Natural killer cell treated with Interleukin-12 subunit alpha and Interleukin-12 subunit beta and Interleukin-15 and Interleukin-18, amount 100 ng/mL, for 72 hours (primary cell): ENCODE results near the gene THSD7B. TPM values are rescaled to one million over a fixed set of nuclear protein-coding genes. Genes with fewer than 3 reads are reported as not detected.
"Not testable (repeated sequence)": the region's sequence is repeated elsewhere in the genome, so short reads cannot be mapped to it uniquely, and the experiment has no call there.

Experiments
- ATAC-seq, 2 donors: fragments of 150-1000 bp; cut with Tn5 transposase in 1 of 2; sonication (Bioruptor Pico), chemical (Tn5 transposase) in 1 of 2; 2 replicates each; pipeline ENCODE4 v1.10.0; 2021
- DNase-seq: peaks from one replicate; pipeline ENCODE4 v3.0.0; 2022; ENCODE audit warnings: low spot score
- H3K27ac Mint-ChIP-seq, 2 donors: 1 replicate in 1 of 2; 2 replicates in 1 of 2; pipeline ENCODE4 v1.8.0; 2022; ENCODE audit warnings: mixed read lengths in 2 of 2, mild to moderate bottlenecking in 1 of 2, moderate library complexity in 1 of 2
- H3K27me3 Mint-ChIP-seq, 2 donors: 1 replicate in 1 of 2; 2 replicates in 1 of 2; pipeline ENCODE4 v1.8.0; 2022; ENCODE audit warnings: mixed read lengths in 2 of 2
- H3K36me3 Mint-ChIP-seq: one replicate; pipeline ENCODE4 v1.8.0; 2022; ENCODE audit warnings: mixed read lengths
- H3K4me1 Mint-ChIP-seq, 2 donors: 1 replicate in 1 of 2; 2 replicates in 1 of 2; pipeline ENCODE4 v1.8.0; 2022; ENCODE audit warnings: low read depth in 2 of 2, mixed read lengths in 2 of 2, mild to moderate bottlenecking in 1 of 2
- H3K4me3 Mint-ChIP-seq: one replicate; pipeline ENCODE4 v1.8.0; 2022; ENCODE audit warnings: mixed read lengths
- H3K9me3 Mint-ChIP-seq: 2 replicates; pipeline ENCODE4 v1.8.0; 2022; ENCODE audit warnings: mixed read lengths
- total RNA-seq, 2 donors: library from RNA; stranded (reverse); gene quantifications; one replicate each; pipeline ENCODE4 v1.2.3, GENCODE V29; 2022

THSD7B gene
- total RNA-seq: not detected

- Mint-ChIP-seq H3K4me1 (no peaks in the 10 kb centered on the region), H3K36me3 (no peaks in the 10 kb centered on the region), H3K27ac (no peak within 1 kb of the TSS), H3K9me3 (peaks cover 7% of the 10 kb centered on the region), H3K27me3 (peaks cover 32 to 47% of the 10 kb centered on the region in 2 donors), H3K4me3 (no peak within 1 kb of the TSS)
- peak in 1 of 2 donors; percentile 20 for ATAC-seq
- DNase-seq: no peak
These were observed at the start of gene THSD7B for GRCh38 chr2:136765256-136766072. Gene THSD7B (plus strand): TSS chr2:136765545. CDS start chr2:136882179, 116,634 bp downstream.

GRCh38 chr2:136718273-136718672 lies 47.1 kb upstream of the THSD7B start:
- DNase-seq: no peak
- ATAC-seq: no peak
- H3K27ac Mint-ChIP-seq: no peak overlapping the region
- no peaks in the 10 kb centered on the region for H3K36me3 Mint-ChIP-seq
- H3K4me1 Mint-ChIP-seq: no peaks in the 10 kb centered on the region
- H3K4me3 Mint-ChIP-seq: no peak overlapping the region
- no peaks in the 10 kb centered on the region for H3K27me3 Mint-ChIP-seq
- peaks cover 2% of the 10 kb centered on the region for H3K9me3 Mint-ChIP-seq

- Mint-ChIP-seq H3K9me3 (peaks cover 10% of the 10 kb centered on the region), H3K27ac (no peak overlapping the region), H3K36me3 (no peaks in the 10 kb centered on the region), H3K4me3 (no peak overlapping the region), H3K27me3 (peaks cover 0 to 4% of the 10 kb centered on the region in 2 donors), H3K4me1 (no peaks in the 10 kb centered on the region)
- no peak for DNase-seq
- ATAC-seq: no peak
These were observed 37.2 kb upstream of the THSD7B start for GRCh38 chr2:136727973-136728699.

- H3K9me3 Mint-ChIP-seq: peaks cover 17% of the 10 kb centered on the region
- no peaks in the 10 kb centered on the region for H3K36me3 Mint-ChIP-seq
- no peaks in the 10 kb centered on the region for H3K4me1 Mint-ChIP-seq
- DNase-seq (no peak), ATAC-seq (no peak)
- H3K27ac Mint-ChIP-seq: no peak overlapping the region
- H3K27me3 Mint-ChIP-seq: peaks cover 0 to 9% of the 10 kb centered on the region in 2 donors
- no peak overlapping the region for H3K4me3 Mint-ChIP-seq
These were observed 29.1 kb upstream of the THSD7B start for GRCh38 chr2:136736236-136736635.

- Mint-ChIP-seq H3K9me3 (peaks cover 10% of the 10 kb centered on the region), H3K4me1 (no peaks in the 10 kb centered on the region), H3K36me3 (no peaks in the 10 kb centered on the region), H3K27ac (no peak overlapping the region), H3K4me3 (no peak overlapping the region), H3K27me3 (peaks cover 0 to 6% of the 10 kb centered on the region in 2 donors)
- no peak for DNase-seq
- ATAC-seq: no peak
These were observed 27.3 kb upstream of the THSD7B start for GRCh38 chr2:136738044-136738443.

GRCh38 chr2:136741471-136741870 lies 23.9 kb upstream of the THSD7B start:
- no peak overlapping the region for H3K27ac Mint-ChIP-seq
- H3K4me3 Mint-ChIP-seq: no peak overlapping the region
- H3K9me3 Mint-ChIP-seq: peaks cover 7% of the 10 kb centered on the region
- DNase-seq: no peak
- H3K4me1 Mint-ChIP-seq: no peaks in the 10 kb centered on the region
- no peaks in the 10 kb centered on the region for H3K36me3 Mint-ChIP-seq
- ATAC-seq: no peak
- no peaks in the 10 kb centered on the region for H3K27me3 Mint-ChIP-seq

GRCh38 chr2:136750065-136750464 lies 15.3 kb upstream of the THSD7B start:
- Mint-ChIP-seq H3K27ac (no peak overlapping the region), H3K27me3 (no peaks in the 10 kb centered on the region), H3K4me3 (no peak overlapping the region), H3K4me1 (no peaks in the 10 kb centered on the region), H3K9me3 (peaks cover 13% of the 10 kb centered on the region), H3K36me3 (no peaks in the 10 kb centered on the region)
- DNase-seq (no peak), ATAC-seq (no peak)

- DNase-seq: no peak
- Mint-ChIP-seq H3K27ac (no peak overlapping the region), H3K27me3 (no peaks in the 10 kb centered on the region), H3K9me3 (peaks cover 18% of the 10 kb centered on the region), H3K36me3 (no peaks in the 10 kb centered on the region), H3K4me1 (no peaks in the 10 kb centered on the region), H3K4me3 (no peak overlapping the region)
- no peak for ATAC-seq
These were observed 13.9 kb upstream of the THSD7B start for GRCh38 chr2:136751406-136751805.

- Mint-ChIP-seq H3K9me3 (peaks cover 23% of the 10 kb centered on the region), H3K27me3 (peaks cover 8 to 14% of the 10 kb centered on the region in 2 donors)
- H3K4me3 Mint-ChIP-seq, DNase-seq, H3K4me1 Mint-ChIP-seq, H3K36me3 Mint-ChIP-seq, H3K27ac Mint-ChIP-seq, ATAC-seq: not testable (repeated sequence)
These were observed 6.8 kb upstream of the THSD7B start for GRCh38 chr2:136758504-136758903.

GRCh38 chr2:136764452-136765255 lies 691 bp upstream of the THSD7B start:
- Mint-ChIP-seq H3K36me3 (no peaks in the 10 kb centered on the region), H3K4me3 (no peak overlapping the region), H3K27ac (no peak overlapping the region), H3K27me3 (peaks cover 32 to 47% of the 10 kb centered on the region in 2 donors), H3K4me1 (no peaks in the 10 kb centered on the region), H3K9me3 (peaks cover 8% of the 10 kb centered on the region)
- ATAC-seq (no peak), DNase-seq (no peak)

- no peak overlapping the region for H3K4me3 Mint-ChIP-seq
- no peaks in the 10 kb centered on the region for H3K36me3 Mint-ChIP-seq
- DNase-seq (no peak), ATAC-seq (no peak)
- no peak overlapping the region for H3K27ac Mint-ChIP-seq
- H3K9me3 Mint-ChIP-seq: peaks cover 7% of the 10 kb centered on the region
- peaks cover 32 to 47% of the 10 kb centered on the region in 2 donors for H3K27me3 Mint-ChIP-seq
- no peaks in the 10 kb centered on the region for H3K4me1 Mint-ChIP-seq
These were observed 694 bp downstream of the THSD7B start for GRCh38 chr2:136766073-136766404.

- DNase-seq (no peak), ATAC-seq (no peak)
- Mint-ChIP-seq H3K27me3 (peaks cover 31 to 43% of the 10 kb centered on the region in 2 donors), H3K27ac (no peak overlapping the region), H3K36me3 (no peaks in the 10 kb centered on the region), H3K9me3 (peaks cover 8% of the 10 kb centered on the region), H3K4me1 (no peaks in the 10 kb centered on the region), H3K4me3 (no peak overlapping the region)
These were observed 1.7 kb downstream of the THSD7B start for GRCh38 chr2:136767030-136767429.

GRCh38 chr2:136769871-136770270 lies 4.5 kb downstream of the THSD7B start:
- DNase-seq: no peak
- no peak overlapping the region for H3K4me3 Mint-ChIP-seq
- peaks cover 18 to 19% of the 10 kb centered on the region in 2 donors for H3K27me3 Mint-ChIP-seq
- H3K4me1 Mint-ChIP-seq: no peaks in the 10 kb centered on the region
- no peaks in the 10 kb centered on the region for H3K36me3 Mint-ChIP-seq
- H3K9me3 Mint-ChIP-seq: peaks cover 2% of the 10 kb centered on the region
- ATAC-seq: no peak
- H3K27ac Mint-ChIP-seq: no peak overlapping the region

GRCh38 chr2:136770384-136770783 lies 5.0 kb downstream of the THSD7B start:
- no peaks in the 10 kb centered on the region for H3K4me1 Mint-ChIP-seq
- peaks cover 17% of the 10 kb centered on the region in 2 donors for H3K27me3 Mint-ChIP-seq
- no peaks in the 10 kb centered on the region for H3K36me3 Mint-ChIP-seq
- H3K27ac Mint-ChIP-seq: no peak overlapping the region
- no peak overlapping the region for H3K4me3 Mint-ChIP-seq
- no peak for ATAC-seq
- DNase-seq: no peak
- peaks cover 2% of the 10 kb centered on the region for H3K9me3 Mint-ChIP-seq
